ENCODE results near the gene SLIT3.

- TF ChIP-seq CTCF (IDR thresholded peaks at IDR 0.05; ENCODE audit: extremely low read depth in 1 of 2, insufficient read depth in 1 of 2, low read depth in 1 of 2, low read length in 2 of 2) (no peak), POLR2A (IDR thresholded peaks at IDR 0.05; ENCODE audit: low read depth, low read length) (no peak)
Observed at GRCh38 chr5:169116961-169117461, 183.9 kb downstream of the SLIT3 start.
